Astrocyte (in vitro differentiated cells and primary cell): ENCODE data around the gene PTPN14.

ENCODE experiments used
- EZH2 ChIP-seq: IDR thresholded peaks from 2 replicates; pipeline ENCODE4 v1.6.1; 2012; ENCODE audit warnings: mild to moderate bottlenecking, low read length, inconsistent platforms; ENCODE audit not compliant: insufficient read depth
- TF ChIP-seq, protein P1 (sequence below): IDR thresholded peaks from 2 replicates; pipeline ENCODE4 v1.5.1; 2011; ENCODE audit warnings: low read depth, mild to moderate bottlenecking, inconsistent platforms, low read length, moderate library complexity; ENCODE audit not compliant: insufficient read depth

DNA sequence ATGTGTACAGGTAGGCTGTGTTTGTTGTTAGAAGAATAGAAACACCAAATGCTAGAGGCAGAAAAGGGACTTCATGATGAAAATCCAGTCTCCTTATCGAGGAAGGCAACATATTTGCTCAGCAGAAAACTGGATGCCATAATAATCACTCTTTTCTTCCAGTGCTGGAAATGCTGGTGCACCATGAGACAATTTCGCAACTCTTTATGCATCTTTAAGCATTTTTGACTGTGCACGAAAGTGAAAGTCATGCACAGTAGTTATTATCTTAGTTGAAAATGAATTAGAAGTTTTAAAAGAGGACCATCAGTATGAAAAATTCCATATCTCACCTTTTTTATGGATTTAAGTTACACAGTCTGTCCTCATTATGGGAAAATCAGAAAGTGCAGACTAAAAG is 241.4 kb downstream of the PTPN14 start:
- TF ChIP-seq, protein P1, sequence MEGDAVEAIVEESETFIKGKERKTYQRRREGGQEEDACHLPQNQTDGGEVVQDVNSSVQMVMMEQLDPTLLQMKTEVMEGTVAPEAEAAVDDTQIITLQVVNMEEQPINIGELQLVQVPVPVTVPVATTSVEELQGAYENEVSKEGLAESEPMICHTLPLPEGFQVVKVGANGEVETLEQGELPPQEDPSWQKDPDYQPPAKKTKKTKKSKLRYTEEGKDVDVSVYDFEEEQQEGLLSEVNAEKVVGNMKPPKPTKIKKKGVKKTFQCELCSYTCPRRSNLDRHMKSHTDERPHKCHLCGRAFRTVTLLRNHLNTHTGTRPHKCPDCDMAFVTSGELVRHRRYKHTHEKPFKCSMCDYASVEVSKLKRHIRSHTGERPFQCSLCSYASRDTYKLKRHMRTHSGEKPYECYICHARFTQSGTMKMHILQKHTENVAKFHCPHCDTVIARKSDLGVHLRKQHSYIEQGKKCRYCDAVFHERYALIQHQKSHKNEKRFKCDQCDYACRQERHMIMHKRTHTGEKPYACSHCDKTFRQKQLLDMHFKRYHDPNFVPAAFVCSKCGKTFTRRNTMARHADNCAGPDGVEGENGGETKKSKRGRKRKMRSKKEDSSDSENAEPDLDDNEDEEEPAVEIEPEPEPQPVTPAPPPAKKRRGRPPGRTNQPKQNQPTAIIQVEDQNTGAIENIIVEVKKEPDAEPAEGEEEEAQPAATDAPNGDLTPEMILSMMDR, result no peak
- no peak for TF ChIP-seq EZH2
